Breast epithelium (tissue), 4 donors: ENCODE data around the gene OVAAL. TPM values are rescaled to one million over a fixed set of nuclear protein-coding genes. Genes with fewer than 3 reads are reported as not detected.
A peak's percentile ranks its signal among the peaks of the same experiment; 100 is the strongest.

Experiments
- DNase-seq, 2 donors: peaks; one replicate each; pipeline ENCODE4 v3.0.0-alpha.2; 2019; ENCODE audit warnings: low spot score in 2 of 2
- H3K27ac ChIP-seq, 2 donors: fragments of 200-600 bp; sonication (generic) in 1 of 2; one replicate each; pipeline ENCODE4 v1.5.1; 2016 to 2019; ENCODE audit warnings: mild to moderate bottlenecking in 1 of 2
- H3K27me3 ChIP-seq, 2 donors: fragments of 200-600 bp; sonication (generic) in 1 of 2; one replicate each; pipeline versions ENCODE4 v1.5.1 to v1.6.0; 2017 to 2019; ENCODE audit warnings: control low read depth in 1 of 2, mild to moderate bottlenecking in 1 of 2
- H3K36me3 ChIP-seq: fragments of 200-600 bp; one replicate; pipeline ENCODE4 v1.5.1; 2019
- H3K4me1 ChIP-seq, 2 donors: fragments of 200-600 bp; sonication (generic); one replicate each; pipeline ENCODE4 v1.5.1; 2016 to 2019; ENCODE audit warnings: control low read depth in 1 of 2
- H3K4me3 ChIP-seq, 3 donors: fragments of 200-600 bp; sonication (generic); 1 replicate in 2 of 3; 2 replicates in 1 of 3; pipeline ENCODE4 v1.5.1; 2016 to 2019; ENCODE audit warnings: mild to moderate bottlenecking in 3 of 3, moderate library complexity in 2 of 3
- H3K9me3 ChIP-seq, 2 donors: fragments of 200-600 bp; sonication (generic) in 1 of 2; one replicate each; pipeline ENCODE4 v1.5.1; 2016 to 2019; ENCODE audit warnings: control low read depth in 1 of 2
- POLR2A ChIP-seq: fragments of 450-650 bp; IDR thresholded peaks from one replicate; pipeline ENCODE4 v1.6.1; 2016; ENCODE audit warnings: antibody characterized with exemption, mild to moderate bottlenecking, moderate library complexity
- POLR2AphosphoS5 ChIP-seq, 3 donors: sonication (generic); formaldehyde crosslinking; IDR thresholded peaks; one replicate each; pipeline ENCODE4 v1.6.1; 2017; ENCODE audit warnings: antibody characterized with exemption in 3 of 3
- intact Hi-C: fragments of 100-400 bp; cut with DNase I; formaldehyde crosslinking; loops from one replicate; pipeline ENCODE4 v1.15.1; 2023; ENCODE audit warnings: low total_unique reads
- total RNA-seq, 3 donors: library from RNA; depleted of rRNA; stranded (reverse); fragments of >200 nt; gene quantifications; one replicate each; pipeline ENCODE4 v1.1.0, GENCODE V29; 2016
- TF ChIP-seq, protein P1 (sequence below), 3 donors: fragments of 450-650 bp; IDR thresholded peaks; one replicate each; pipeline ENCODE4 v1.5.1; 2016 to 2017; ENCODE audit warnings: antibody characterized with exemption in 3 of 3, mild to moderate bottlenecking in 3 of 3, moderate library complexity in 3 of 3

The OVAAL gene
- total RNA-seq, 3 donors from 2014 or later = not detected

DNA sequence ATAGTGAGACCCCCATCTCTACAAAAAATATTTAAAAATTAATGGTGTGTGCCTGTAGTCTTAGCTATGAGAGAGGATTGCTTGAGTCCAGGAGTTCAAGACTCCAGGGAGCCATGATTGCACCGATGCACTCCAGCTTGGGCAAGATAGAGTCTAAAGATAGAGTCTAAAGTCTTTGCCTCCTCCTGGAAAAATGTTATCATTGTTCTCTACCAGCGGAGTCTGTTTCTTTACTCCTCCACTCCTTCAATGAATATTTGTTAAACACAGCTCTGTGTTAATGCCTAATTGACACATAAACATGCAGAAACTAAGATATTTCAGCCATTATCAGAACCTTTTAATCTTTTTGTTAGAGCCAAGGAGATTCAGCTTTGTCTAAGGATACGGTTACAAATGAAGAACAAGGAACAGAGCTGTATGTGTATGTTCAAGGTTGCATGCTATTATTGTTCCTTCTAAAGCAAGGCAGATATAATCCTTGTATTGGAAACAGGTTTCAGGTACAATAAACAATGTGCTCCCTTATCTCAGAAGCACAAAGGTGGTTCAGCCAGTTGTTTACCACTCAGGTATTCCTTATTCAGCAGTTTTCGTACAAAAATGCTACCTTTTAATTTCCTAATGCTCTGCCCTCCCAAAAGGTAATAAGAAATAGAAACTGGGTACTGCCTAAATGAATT is 15.4 kb downstream of the OVAAL start:
- H3K27ac ChIP-seq = no peak overlapping the region
- TF ChIP-seq POLR2A (no peak), POLR2AphosphoS5 (IDR thresholded peaks at IDR 0.05) (no peak)
- TF ChIP-seq, protein P1, sequence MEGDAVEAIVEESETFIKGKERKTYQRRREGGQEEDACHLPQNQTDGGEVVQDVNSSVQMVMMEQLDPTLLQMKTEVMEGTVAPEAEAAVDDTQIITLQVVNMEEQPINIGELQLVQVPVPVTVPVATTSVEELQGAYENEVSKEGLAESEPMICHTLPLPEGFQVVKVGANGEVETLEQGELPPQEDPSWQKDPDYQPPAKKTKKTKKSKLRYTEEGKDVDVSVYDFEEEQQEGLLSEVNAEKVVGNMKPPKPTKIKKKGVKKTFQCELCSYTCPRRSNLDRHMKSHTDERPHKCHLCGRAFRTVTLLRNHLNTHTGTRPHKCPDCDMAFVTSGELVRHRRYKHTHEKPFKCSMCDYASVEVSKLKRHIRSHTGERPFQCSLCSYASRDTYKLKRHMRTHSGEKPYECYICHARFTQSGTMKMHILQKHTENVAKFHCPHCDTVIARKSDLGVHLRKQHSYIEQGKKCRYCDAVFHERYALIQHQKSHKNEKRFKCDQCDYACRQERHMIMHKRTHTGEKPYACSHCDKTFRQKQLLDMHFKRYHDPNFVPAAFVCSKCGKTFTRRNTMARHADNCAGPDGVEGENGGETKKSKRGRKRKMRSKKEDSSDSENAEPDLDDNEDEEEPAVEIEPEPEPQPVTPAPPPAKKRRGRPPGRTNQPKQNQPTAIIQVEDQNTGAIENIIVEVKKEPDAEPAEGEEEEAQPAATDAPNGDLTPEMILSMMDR (IDR thresholded peaks at IDR 0.05) = no peak
- no peak for DNase-seq
- H3K4me3 ChIP-seq = no peak overlapping the region
- H3K27me3 ChIP-seq = no peaks in the 10 kb centered on the region
- no peaks in the 10 kb centered on the region for H3K36me3 ChIP-seq
- intact Hi-C loops = no loop called here
- H3K9me3 ChIP-seq = no peaks in the 10 kb centered on the region
- no peaks in the 10 kb centered on the region for H3K4me1 ChIP-seq

DNA sequence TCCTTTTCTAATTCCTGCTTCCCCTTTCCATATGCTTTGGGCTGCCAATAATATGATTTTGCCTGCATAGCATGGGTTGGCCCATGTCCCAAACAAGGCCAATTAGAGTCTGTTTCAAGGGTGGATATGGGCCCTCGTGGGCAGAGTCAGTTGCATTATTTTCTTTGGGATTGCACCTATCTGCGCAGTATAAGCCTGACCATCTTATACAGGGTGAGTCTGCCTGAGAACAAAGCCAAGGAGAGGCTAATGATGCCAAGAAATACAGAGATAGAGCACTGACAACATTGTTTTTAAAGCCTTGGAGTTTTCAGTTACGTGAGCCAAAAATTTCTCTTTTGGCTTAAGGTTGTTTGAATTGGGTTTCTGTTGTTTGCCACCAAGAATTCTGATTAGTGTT is 18.6 kb downstream of the OVAAL start:
- intact Hi-C loops = no loop called here
- Histone ChIP-seq H3K9me3 (no peaks in the 10 kb centered on the region), H3K4me3 (no peak overlapping the region), H3K27me3 (no peaks in the 10 kb centered on the region), H3K27ac (peak overlapping the region in 1 of 2 donors; percentile 23), H3K36me3 (no peaks in the 10 kb centered on the region), H3K4me1 (no peaks in the 10 kb centered on the region)
- TF ChIP-seq, protein P1 (IDR thresholded peaks at IDR 0.05) = no peak
- TF ChIP-seq POLR2AphosphoS5 (IDR thresholded peaks at IDR 0.05) (no peak), POLR2A (no peak)
- DNase-seq = no peak

DNA sequence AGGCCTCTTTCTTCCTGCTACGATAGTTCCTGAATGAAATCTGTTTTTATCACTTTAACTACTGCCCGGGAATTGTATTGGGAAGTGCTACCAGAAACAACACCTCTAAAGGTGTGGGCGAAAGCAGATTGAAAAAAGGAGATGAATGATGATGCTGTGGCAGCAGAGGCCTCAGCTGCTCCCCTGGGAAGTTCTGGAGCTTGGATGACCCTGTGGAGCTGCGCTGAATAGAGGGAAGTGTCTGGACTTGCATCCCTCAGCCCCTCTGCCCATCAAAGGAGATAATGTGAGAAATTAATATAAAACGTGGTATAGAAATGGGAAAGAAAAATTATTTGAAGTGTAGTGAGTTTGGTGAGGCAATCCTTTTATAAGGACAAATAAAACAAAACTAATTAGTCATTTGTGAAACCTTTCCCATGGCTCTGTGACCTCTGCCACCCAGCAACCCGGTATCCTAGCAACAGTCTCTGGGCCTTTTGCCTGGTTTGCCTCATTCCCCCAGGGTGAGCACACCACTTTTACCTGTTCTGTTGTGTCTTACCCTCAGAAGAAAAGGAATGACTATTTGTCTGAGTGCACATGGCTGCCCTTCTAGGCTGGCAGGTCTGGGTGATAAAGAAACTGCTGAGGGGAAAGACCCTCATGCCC is 21.3 kb downstream of the OVAAL start:
- no peak overlapping the region for H3K4me3 ChIP-seq

DNA sequence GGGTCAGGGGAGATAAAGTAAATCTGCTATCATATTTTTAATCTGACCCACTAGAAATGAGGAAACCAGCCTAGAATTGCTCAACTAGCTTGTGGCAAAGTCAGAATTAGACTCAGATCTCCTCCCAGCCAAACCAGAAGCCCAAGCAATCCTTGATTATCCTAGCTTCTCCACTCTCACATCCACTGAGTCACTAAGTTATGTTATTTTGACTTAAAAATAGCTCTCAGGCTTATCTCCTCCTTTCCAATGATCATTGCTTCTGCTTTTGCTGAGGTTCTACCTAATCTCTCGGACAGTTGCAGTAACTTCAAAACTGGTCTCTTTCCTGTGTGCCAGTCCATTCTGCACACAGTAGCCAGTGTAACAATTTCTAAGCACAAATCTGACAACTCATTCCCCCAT is 22.9 kb downstream of the OVAAL start:
- TF ChIP-seq POLR2A (no peak), POLR2AphosphoS5 (IDR thresholded peaks at IDR 0.05) (no peak)
- TF ChIP-seq, protein P1 (IDR thresholded peaks at IDR 0.05) = no peak
- no peaks in the 10 kb centered on the region for H3K36me3 ChIP-seq
- no peak overlapping the region for H3K27ac ChIP-seq
- intact Hi-C loops = no loop called here
- no peaks in the 10 kb centered on the region for H3K27me3 ChIP-seq
- H3K9me3 ChIP-seq = no peaks in the 10 kb centered on the region
- DNase-seq = no peak
- no peak overlapping the region for H3K4me3 ChIP-seq
- H3K4me1 ChIP-seq = no peaks in the 10 kb centered on the region

More for the DNA sequence above, 21.3 kb downstream of the OVAAL start:
- peak; percentile 60 to 62 for DNase-seq
- intact Hi-C loops = no loop called here
- Histone ChIP-seq H3K27ac (peak overlapping the region; percentile 43 to 75), H3K4me1 (no peaks in the 10 kb centered on the region), H3K36me3 (no peaks in the 10 kb centered on the region), H3K27me3 (no peaks in the 10 kb centered on the region), H3K9me3 (no peaks in the 10 kb centered on the region)
- TF ChIP-seq, protein P1 (IDR thresholded peaks at IDR 0.05) = no peak
- TF ChIP-seq POLR2A (no peak), POLR2AphosphoS5 (IDR thresholded peaks at IDR 0.05) (no peak)

DNA sequence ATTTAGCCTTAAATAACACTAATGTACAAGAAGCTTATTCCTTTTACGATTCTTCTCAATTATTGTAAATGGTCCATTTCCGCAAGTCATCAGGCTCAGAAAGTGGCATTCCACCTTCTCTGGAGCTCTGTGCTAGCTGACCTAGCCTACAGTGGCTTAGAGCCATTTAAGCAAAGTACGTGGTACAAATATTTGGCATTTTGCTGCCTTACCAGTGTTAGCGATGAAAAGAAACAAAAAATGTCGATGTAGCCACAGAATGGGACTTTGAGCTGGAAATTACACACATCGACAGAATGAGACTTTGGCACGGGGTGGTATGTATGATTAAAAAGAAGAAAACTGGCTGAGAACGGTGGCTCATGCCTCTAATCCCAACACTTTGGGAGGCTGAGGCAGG is 26.1 kb downstream of the OVAAL start:
- Histone ChIP-seq H3K4me3 (no peak overlapping the region), H3K27me3 (no peaks in the 10 kb centered on the region), H3K9me3 (no peaks in the 10 kb centered on the region), H3K27ac (peak overlapping the region; percentile 70 to 82), H3K36me3 (no peaks in the 10 kb centered on the region), H3K4me1 (no peaks in the 10 kb centered on the region)
- DNase-seq = no peak
- no peak for TF ChIP-seq POLR2AphosphoS5 (IDR thresholded peaks at IDR 0.05)
- intact Hi-C loops = no loop called here
